ENCODE results near the gene ZNF775.

ZNF775 gene

GRCh38 chr7:150335774-150336112, 43.4 kb upstream of the ZNF775 start:
- H3K4ac ChIP-seq (ENCODE audit: low read depth in 1 of 2, low read length in 2 of 2) = peak overlapping the region in 1 of 2 experiments; percentile 44
- no peak overlapping the region for H3K9ac ChIP-seq (ENCODE audit: low read length)
- H3K18ac ChIP-seq (ENCODE audit: low read depth in 1 of 2, low read length in 2 of 2) = peak overlapping the region in 1 of 2 experiments; percentile 46
- H4K91ac ChIP-seq (ENCODE audit: low read length) = no peak overlapping the region
- WGBS = 80% methylated on average over 5 of the region's 6 CpGs
- no peaks in the 10 kb centered on the region for H3K36me3 ChIP-seq (ENCODE audit: control insufficient read depth in 1 of 2, insufficient read depth in 2 of 2, low read depth in 1 of 2, low read length in 2 of 2)
- H3K9me3 ChIP-seq (ENCODE audit: control insufficient read depth, low read length) = no peaks in the 10 kb centered on the region
- no peak overlapping the region for H3K23ac ChIP-seq (ENCODE audit: low read length in 2 of 2)
- peaks cover 17% of the 10 kb centered on the region for H3K4me1 ChIP-seq (ENCODE audit: control insufficient read depth, insufficient read depth, low read depth, low read length)
- H4K8ac ChIP-seq (ENCODE audit: low read length) = no peak overlapping the region
- no peak overlapping the region for H3K27ac ChIP-seq (ENCODE audit: low read length, poor library complexity, severe bottlenecking)
- H2BK15ac ChIP-seq (ENCODE audit: low read depth, poor library complexity, severe bottlenecking) = peak overlapping the region; percentile 1
- H2AFZ ChIP-seq (ENCODE audit: low read depth, low read length) = no peak overlapping the region
- H3K14ac ChIP-seq (ENCODE audit: low read length in 2 of 2) = peak overlapping the region in 1 of 2 experiments; percentile 2
- H3K27me3 ChIP-seq (ENCODE audit: control insufficient read depth in 1 of 2, insufficient read depth in 1 of 2, low read length in 2 of 2) = peaks cover 34 to 44% of the 10 kb centered on the region in 2 experiments
- no peak overlapping the region for H3K4me2 ChIP-seq (ENCODE audit: low read length, poor library complexity, severe bottlenecking)
- DNase-seq = no peak
- H2BK120ac ChIP-seq (ENCODE audit: low read depth, low read length) = no peak overlapping the region
- H3K79me1 ChIP-seq (replicated peaks; ENCODE audit: low read length, poor library complexity, severe bottlenecking) = no peaks in the 10 kb centered on the region
- H2BK5ac ChIP-seq (ENCODE audit: low read depth, low read length, poor library complexity, severe bottlenecking) = no peak overlapping the region
- peak overlapping the region in 1 of 2 experiments; percentile 67 for H2BK12ac ChIP-seq (ENCODE audit: low read length in 2 of 2)
- no peak overlapping the region for H2AK5ac ChIP-seq (ENCODE audit: low read length, severe bottlenecking)
- no peak overlapping the region for H3K4me3 ChIP-seq (ENCODE audit: insufficient read depth in 1 of 2, low read depth in 1 of 2, low read length in 2 of 2)

DNA sequence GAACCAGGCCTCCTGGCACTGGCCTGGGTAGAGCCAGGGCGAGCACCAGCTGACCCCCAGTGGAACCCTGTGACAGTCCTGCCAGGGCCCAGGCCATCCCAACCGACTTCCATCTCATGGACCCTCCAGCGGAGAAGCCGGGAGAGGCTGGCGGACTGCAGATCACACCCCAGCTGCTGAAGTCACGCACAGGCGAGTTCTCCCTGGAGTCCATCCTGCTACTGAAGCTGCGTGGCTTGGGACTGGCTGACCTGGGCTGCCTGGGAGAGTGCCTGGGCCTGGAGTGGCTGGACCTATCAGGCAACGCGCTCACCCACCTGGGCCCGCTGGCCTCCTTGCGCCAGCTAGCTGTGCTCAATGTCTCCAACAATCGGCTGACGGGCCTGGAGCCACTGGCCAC, 42.4 kb upstream of the ZNF775 start:
- Histone ChIP-seq H2BK5ac (ENCODE audit: low read depth, low read length, poor library complexity, severe bottlenecking) (no peak overlapping the region), H3K9me3 (ENCODE audit: control insufficient read depth, low read length) (no peaks in the 10 kb centered on the region), H4K8ac (ENCODE audit: low read length) (no peak overlapping the region), H3K79me1 (replicated peaks; ENCODE audit: low read length, poor library complexity, severe bottlenecking) (no peaks in the 10 kb centered on the region), H3K36me3 (ENCODE audit: control insufficient read depth in 1 of 2, insufficient read depth in 2 of 2, low read depth in 1 of 2, low read length in 2 of 2) (no peaks in the 10 kb centered on the region), H3K14ac (ENCODE audit: low read length in 2 of 2) (peak overlapping the region in 1 of 2 experiments; percentile 35), H3K4me1 (ENCODE audit: control insufficient read depth, insufficient read depth, low read depth, low read length) (peaks cover 22% of the 10 kb centered on the region), H3K4me2 (ENCODE audit: low read length, poor library complexity, severe bottlenecking) (no peak overlapping the region), H3K23ac (ENCODE audit: low read length in 2 of 2) (no peak overlapping the region), H4K91ac (ENCODE audit: low read length) (peak overlapping the region; percentile 25), H3K9ac (ENCODE audit: low read length) (no peak overlapping the region), H2AK5ac (ENCODE audit: low read length, severe bottlenecking) (no peak overlapping the region), H3K4ac (ENCODE audit: low read depth in 1 of 2, low read length in 2 of 2) (no peak overlapping the region), H2AFZ (ENCODE audit: low read depth, low read length) (no peak overlapping the region), H3K27ac (ENCODE audit: low read length, poor library complexity, severe bottlenecking) (no peak overlapping the region), H2BK15ac (ENCODE audit: low read depth, poor library complexity, severe bottlenecking) (peak overlapping the region; percentile 6), H2BK120ac (ENCODE audit: low read depth, low read length) (no peak overlapping the region), H3K27me3 (ENCODE audit: control insufficient read depth in 1 of 2, insufficient read depth in 1 of 2, low read length in 2 of 2) (peaks cover 41 to 53% of the 10 kb centered on the region in 2 experiments), H3K18ac (ENCODE audit: low read depth in 1 of 2, low read length in 2 of 2) (peak overlapping the region in 1 of 2 experiments; percentile 18), H2BK12ac (ENCODE audit: low read length in 2 of 2) (peak overlapping the region in 1 of 2 experiments; percentile 60), H3K4me3 (ENCODE audit: insufficient read depth in 1 of 2, low read depth in 1 of 2, low read length in 2 of 2) (no peak overlapping the region)
- DNase-seq = no peak
- 94% methylated on average over 14 of the region's 14 CpGs for WGBS

DNA sequence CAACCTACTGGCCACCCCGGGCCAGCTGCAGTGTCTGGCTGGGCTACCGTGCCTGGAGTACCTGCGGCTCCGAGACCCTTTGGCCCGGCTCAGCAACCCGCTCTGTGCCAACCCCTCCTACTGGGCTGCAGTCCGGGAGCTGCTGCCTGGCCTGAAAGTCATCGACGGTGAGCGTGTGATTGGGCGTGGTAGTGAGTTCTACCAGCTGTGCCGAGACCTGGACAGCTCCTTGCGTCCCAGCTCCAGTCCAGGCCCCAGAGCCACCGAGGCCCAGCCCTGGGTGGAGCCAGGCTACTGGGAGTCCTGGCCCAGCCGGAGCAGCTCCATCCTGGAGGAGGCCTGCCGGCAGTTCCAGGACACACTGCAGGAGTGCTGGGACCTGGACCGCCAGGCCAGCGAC, 42.0 kb upstream of the ZNF775 start:
- H3K9ac ChIP-seq (ENCODE audit: low read length) = no peak overlapping the region
- no peak overlapping the region for H2AK5ac ChIP-seq (ENCODE audit: low read length, severe bottlenecking)
- no peak overlapping the region for H3K18ac ChIP-seq (ENCODE audit: low read depth in 1 of 2, low read length in 2 of 2)
- H3K27ac ChIP-seq (ENCODE audit: low read length, poor library complexity, severe bottlenecking) = no peak overlapping the region
- no peaks in the 10 kb centered on the region for H3K36me3 ChIP-seq (ENCODE audit: control insufficient read depth in 1 of 2, insufficient read depth in 2 of 2, low read depth in 1 of 2, low read length in 2 of 2)
- H3K23ac ChIP-seq (ENCODE audit: low read length in 2 of 2) = no peak overlapping the region
- no peak overlapping the region for H3K4ac ChIP-seq (ENCODE audit: low read depth in 1 of 2, low read length in 2 of 2)
- H4K91ac ChIP-seq (ENCODE audit: low read length) = peak overlapping the region; percentile 25
- no peak overlapping the region for H3K14ac ChIP-seq (ENCODE audit: low read length in 2 of 2)
- no peak overlapping the region for H2BK5ac ChIP-seq (ENCODE audit: low read depth, low read length, poor library complexity, severe bottlenecking)
- H3K79me1 ChIP-seq (replicated peaks; ENCODE audit: low read length, poor library complexity, severe bottlenecking) = no peaks in the 10 kb centered on the region
- no peak overlapping the region for H4K8ac ChIP-seq (ENCODE audit: low read length)
- H2AFZ ChIP-seq (ENCODE audit: low read depth, low read length) = no peak overlapping the region
- peaks cover 22% of the 10 kb centered on the region for H3K4me1 ChIP-seq (ENCODE audit: control insufficient read depth, insufficient read depth, low read depth, low read length)
- no peak overlapping the region for H2BK120ac ChIP-seq (ENCODE audit: low read depth, low read length)
- DNase-seq = no peak
- H2BK12ac ChIP-seq (ENCODE audit: low read length in 2 of 2) = peak overlapping the region in 1 of 2 experiments; percentile 24
- H3K4me3 ChIP-seq (ENCODE audit: insufficient read depth in 1 of 2, low read depth in 1 of 2, low read length in 2 of 2) = no peak overlapping the region
- H3K9me3 ChIP-seq (ENCODE audit: control insufficient read depth, low read length) = peaks cover 3% of the 10 kb centered on the region
- H3K27me3 ChIP-seq (ENCODE audit: control insufficient read depth in 1 of 2, insufficient read depth in 1 of 2, low read length in 2 of 2) = peaks cover 43 to 57% of the 10 kb centered on the region in 2 experiments
- H2BK15ac ChIP-seq (ENCODE audit: low read depth, poor library complexity, severe bottlenecking) = no peak overlapping the region
- H3K4me2 ChIP-seq (ENCODE audit: low read length, poor library complexity, severe bottlenecking) = no peak overlapping the region
- 93% methylated on average over 18 of the region's 18 CpGs for WGBS

DNA sequence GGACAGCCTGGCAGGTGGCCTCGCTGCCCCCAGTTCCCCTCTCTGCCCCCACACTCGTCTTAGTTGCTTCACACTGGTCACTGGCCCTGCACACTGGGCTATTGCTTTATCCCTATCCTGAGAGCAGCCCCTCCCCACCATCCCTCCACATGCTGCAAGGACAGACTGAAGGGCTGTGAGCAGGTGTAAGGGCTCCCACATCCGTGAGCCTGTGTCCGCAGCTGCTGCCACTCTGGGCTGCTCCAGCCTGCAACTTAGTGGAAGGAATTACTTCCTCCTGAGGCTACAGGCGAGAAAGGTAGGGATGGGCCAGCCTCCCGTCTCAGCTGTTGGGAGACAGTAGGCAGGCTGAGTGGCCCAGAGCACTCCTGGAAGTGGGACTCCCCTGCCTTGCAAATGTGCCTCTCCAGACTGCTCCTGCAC, 41.5 kb upstream of the ZNF775 start:
- Histone ChIP-seq H3K4me1 (ENCODE audit: control insufficient read depth, insufficient read depth, low read depth, low read length) (peaks cover 22% of the 10 kb centered on the region), H2AK5ac (ENCODE audit: low read length, severe bottlenecking) (no peak overlapping the region), H3K4me3 (ENCODE audit: insufficient read depth in 1 of 2, low read depth in 1 of 2, low read length in 2 of 2) (no peak overlapping the region), H2AFZ (ENCODE audit: low read depth, low read length) (no peak overlapping the region), H3K9me3 (ENCODE audit: control insufficient read depth, low read length) (peaks cover 8% of the 10 kb centered on the region), H3K4ac (ENCODE audit: low read depth in 1 of 2, low read length in 2 of 2) (no peak overlapping the region), H3K4me2 (ENCODE audit: low read length, poor library complexity, severe bottlenecking) (no peak overlapping the region), H3K27me3 (ENCODE audit: control insufficient read depth in 1 of 2, insufficient read depth in 1 of 2, low read length in 2 of 2) (peaks cover 48 to 62% of the 10 kb centered on the region in 2 experiments), H3K18ac (ENCODE audit: low read depth in 1 of 2, low read length in 2 of 2) (no peak overlapping the region), H3K14ac (ENCODE audit: low read length in 2 of 2) (no peak overlapping the region), H3K23ac (ENCODE audit: low read length in 2 of 2) (no peak overlapping the region), H2BK120ac (ENCODE audit: low read depth, low read length) (peak overlapping the region; percentile 13), H3K27ac (ENCODE audit: low read length, poor library complexity, severe bottlenecking) (no peak overlapping the region), H3K36me3 (ENCODE audit: control insufficient read depth in 1 of 2, insufficient read depth in 2 of 2, low read depth in 1 of 2, low read length in 2 of 2) (no peaks in the 10 kb centered on the region), H3K79me1 (replicated peaks; ENCODE audit: low read length, poor library complexity, severe bottlenecking) (no peaks in the 10 kb centered on the region), H2BK12ac (ENCODE audit: low read length in 2 of 2) (no peak overlapping the region), H3K9ac (ENCODE audit: low read length) (no peak overlapping the region), H4K8ac (ENCODE audit: low read length) (no peak overlapping the region), H4K91ac (ENCODE audit: low read length) (no peak overlapping the region), H2BK15ac (ENCODE audit: low read depth, poor library complexity, severe bottlenecking) (no peak overlapping the region), H2BK5ac (ENCODE audit: low read depth, low read length, poor library complexity, severe bottlenecking) (no peak overlapping the region)
- no peak for DNase-seq
- 83% methylated on average over 6 of the region's 6 CpGs for WGBS

All from mesenchymal stem cell (in vitro differentiated cells and primary cell).